HG03064 (cell line): ENCODE data around the gene HCN1.
"Not testable (repeated sequence)": the region's sequence is repeated elsewhere in the genome, so short reads cannot be mapped to it uniquely, and the experiment has no call there.

Experiments used
- ATAC-seq: cut with Tn5 transposase; IDR thresholded peaks from one replicate; pipeline ENCODE4 v1.9.1; 2021; ENCODE audit warnings: low read depth; ENCODE audit not compliant: unreplicated experiment

The HCN1 gene

GRCh38 chr5:45334939-45335338 is 361.2 kb downstream of the HCN1 start:
- no peak for ATAC-seq

GRCh38 chr5:45312627-45313026 is 383.6 kb downstream of the HCN1 start:
- not testable (repeated sequence) for ATAC-seq

- no peak for ATAC-seq
Observed at GRCh38 chr5:45295231-45295630, 400.9 kb downstream of the HCN1 start.

GRCh38 chr5:45288746-45289145 is 407.4 kb downstream of the HCN1 start:
- no peak for ATAC-seq

GRCh38 chr5:45284436-45284835 is 411.7 kb downstream of the HCN1 start:
- no peak for ATAC-seq

- no peak for ATAC-seq
Observed at GRCh38 chr5:45281081-45281480, 415.1 kb downstream of the HCN1 start.

- no peak for ATAC-seq
Observed at GRCh38 chr5:45279109-45279508, 417.1 kb downstream of the HCN1 start.

DNA sequence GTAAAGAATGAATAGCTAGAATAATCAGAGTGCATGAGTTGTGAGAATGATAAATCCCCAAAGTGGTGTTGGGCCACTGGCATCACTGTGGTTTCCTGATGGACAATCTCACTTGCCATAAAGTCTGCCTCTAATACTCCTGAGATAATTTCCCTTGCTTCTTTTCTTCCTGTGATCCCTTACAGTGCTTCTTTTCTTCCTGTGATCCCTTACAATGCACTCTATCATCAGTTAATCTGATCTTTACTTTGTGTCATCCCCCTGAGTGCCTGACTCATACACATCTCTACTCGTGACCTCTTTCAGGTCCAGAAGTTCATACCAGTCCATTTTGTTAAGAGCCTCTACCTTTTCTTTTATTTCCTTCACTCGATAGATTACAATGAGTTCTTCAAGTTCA is 418.3 kb downstream of the HCN1 start:
- no peak for ATAC-seq

DNA sequence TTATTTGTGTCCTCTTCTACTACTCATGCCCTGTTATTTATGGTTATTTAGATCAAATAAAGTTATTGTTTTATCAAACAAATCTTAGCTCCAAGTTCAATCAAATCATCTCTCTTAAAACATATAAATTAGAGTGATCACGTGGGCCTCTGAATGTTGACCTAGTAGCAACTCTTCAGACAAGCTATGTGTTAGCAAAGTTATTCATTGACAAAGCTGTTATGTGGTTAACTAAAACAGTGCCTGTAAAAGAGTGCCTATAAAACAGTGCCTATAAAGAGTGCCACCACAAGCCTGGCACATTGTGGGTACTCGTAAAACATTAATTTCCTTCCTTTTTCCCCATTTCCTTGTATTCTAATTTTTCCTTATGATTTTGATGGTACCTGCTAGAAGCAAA is 421.9 kb downstream of the HCN1 start:
- ATAC-seq, result no peak

- ATAC-seq, result no peak
Observed at GRCh38 chr5:45271626-45272025, 424.6 kb downstream of the HCN1 start.

GRCh38 chr5:45264447-45264846 is 431.7 kb downstream of the HCN1 start:
- ATAC-seq, result no peak

DNA sequence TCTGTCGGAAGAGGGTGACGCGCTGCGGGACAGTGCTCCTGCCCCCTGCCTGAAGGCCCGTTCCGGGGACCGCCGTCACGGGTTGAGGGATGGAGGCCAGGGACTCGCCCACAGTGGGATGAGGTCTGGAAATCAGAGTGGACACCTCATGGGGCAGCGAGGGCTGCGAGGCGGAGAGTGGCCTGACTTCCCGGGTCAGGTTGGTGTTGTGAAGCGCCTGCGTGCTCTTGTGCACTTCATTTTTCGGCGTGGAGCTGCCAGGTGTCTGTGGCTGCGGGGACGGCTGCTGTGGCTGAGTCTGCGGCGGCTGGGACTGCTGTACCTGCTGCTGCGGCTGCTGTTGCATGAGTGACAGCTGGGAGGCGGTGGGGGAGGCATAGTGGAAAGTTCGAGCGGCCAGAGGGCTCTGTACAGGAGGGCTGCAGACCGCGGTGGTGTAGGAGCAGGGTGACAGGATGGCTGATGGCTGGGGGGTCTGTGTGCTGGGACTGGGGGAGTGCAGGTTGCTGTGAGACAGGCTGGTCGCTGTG is 434.1 kb downstream of the HCN1 start:
- ATAC-seq, result no peak

DNA sequence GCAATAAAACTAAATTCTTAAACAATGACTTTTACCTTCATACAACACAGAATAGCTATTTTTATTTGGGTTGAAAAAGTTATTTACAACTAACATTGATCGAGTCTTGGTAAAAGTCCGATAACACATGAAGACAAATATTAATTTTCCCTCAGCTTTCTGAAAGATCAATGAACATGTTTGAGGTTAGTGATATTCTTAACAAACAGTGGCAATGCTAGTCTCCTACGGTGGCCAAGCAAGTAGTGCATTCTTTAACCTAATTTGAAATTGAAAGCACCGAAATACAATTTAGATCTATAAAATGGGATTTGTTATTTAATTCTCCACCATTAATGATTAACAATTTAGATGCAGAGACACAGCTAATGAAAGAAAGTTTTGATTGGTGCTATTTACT is 435.1 kb downstream of the HCN1 start:
- no peak for ATAC-seq

GRCh38 chr5:45260292-45260691 is 435.9 kb downstream of the HCN1 start:
- no peak for ATAC-seq

DNA sequence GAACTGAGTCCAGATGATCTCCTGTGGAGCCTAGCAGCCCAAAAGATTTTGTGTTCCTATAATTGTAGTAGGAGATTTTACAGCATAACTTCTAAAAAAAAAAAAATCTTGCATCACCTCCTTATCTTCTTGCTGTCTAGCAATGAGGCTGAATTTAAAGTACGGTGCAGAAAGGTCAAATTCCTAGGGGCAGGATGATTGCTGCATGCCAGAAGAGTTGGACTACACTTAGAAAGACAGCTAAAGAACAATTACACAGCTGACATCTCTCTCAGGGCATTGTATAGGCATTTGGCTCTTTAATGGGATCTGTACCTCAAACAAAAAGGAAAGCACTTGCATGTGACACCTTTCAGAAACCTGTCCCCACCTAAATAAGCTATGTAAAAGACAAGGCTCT is 443.2 kb downstream of the HCN1 start:
- no peak for ATAC-seq

GRCh38 chr5:45252541-45252940 is 443.6 kb downstream of the HCN1 start:
- no peak for ATAC-seq

GRCh38 chr5:45225571-45226031 is 470.6 kb downstream of the HCN1 start:
- no peak for ATAC-seq

DNA sequence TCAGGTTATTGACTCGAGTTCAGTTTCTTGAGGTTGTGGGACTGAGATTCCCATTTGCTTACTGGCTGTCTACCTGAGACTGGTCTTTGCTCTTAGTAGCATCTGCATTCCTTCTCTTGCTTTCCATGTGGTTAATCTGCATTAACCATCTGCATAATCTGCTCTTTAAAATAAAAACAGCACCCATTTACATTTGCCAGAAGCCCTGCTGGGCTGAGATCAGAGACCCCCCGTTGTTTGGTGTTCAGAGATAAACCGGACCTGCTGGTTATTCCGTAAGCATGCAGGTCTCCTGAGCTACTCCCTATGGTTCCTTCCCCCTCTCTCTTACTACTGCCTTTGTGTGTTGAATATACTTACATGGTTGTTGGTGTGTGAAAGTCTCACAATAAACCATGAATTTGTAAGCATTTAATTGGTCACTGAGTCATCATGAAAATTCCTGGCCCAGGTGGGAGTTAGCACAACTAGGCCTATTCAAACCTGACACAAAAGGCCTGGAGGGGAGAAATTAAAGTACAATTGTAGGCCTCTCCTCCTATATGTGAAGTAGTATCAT is 490.7 kb downstream of the HCN1 start:
- ATAC-seq, result no peak
